Lung (tissue), 12 donors: ENCODE measurements around the gene TPRN. TPM values are rescaled to one million over a fixed set of nuclear protein-coding genes. Genes with fewer than 3 reads are reported as not detected.

Experiments used
- ATAC-seq: fragments of 200-7000 bp; cut with Tn5 transposase; one replicate; pipeline ENCODE4 v1.9.1; 2020; ENCODE audit warnings: moderate number of reproducible peaks; ENCODE audit not compliant: insufficient read depth, low FRiP score
- DNase-seq, 3 donors: peaks; one replicate each; pipeline ENCODE4 v3.0.0-alpha.2; 2013 to 2017
- H3K27ac ChIP-seq, 2 donors: one replicate each; pipeline ENCODE4 v1.5.1; 2013; ENCODE audit warnings: mild to moderate bottlenecking in 2 of 2, moderate library complexity in 2 of 2, control low read depth in 1 of 2, inconsistent platforms in 1 of 2, low read depth in 1 of 2, low read length in 1 of 2
- H3K27me3 ChIP-seq, 3 donors: one replicate each; pipeline ENCODE4 v1.5.1; 2013; ENCODE audit warnings: low read length in 2 of 3; ENCODE audit not compliant: control insufficient read depth in 3 of 3, insufficient read depth in 3 of 3
- H3K36me3 ChIP-seq, 4 donors: one replicate each; pipeline ENCODE4 v1.5.1; 2013; ENCODE audit warnings: low read length in 4 of 4, mild to moderate bottlenecking in 1 of 4, moderate library complexity in 1 of 4; ENCODE audit not compliant: control insufficient read depth in 4 of 4, insufficient read depth in 4 of 4
- H3K4me1 ChIP-seq, 5 donors: one replicate each; pipeline ENCODE4 v1.5.1; 2013; ENCODE audit warnings: low read length in 5 of 5, mild to moderate bottlenecking in 2 of 5, moderate library complexity in 1 of 5; ENCODE audit not compliant: control insufficient read depth in 5 of 5, insufficient read depth in 5 of 5
- H3K4me3 ChIP-seq: one replicate; pipeline ENCODE4 v1.5.1; 2013; ENCODE audit warnings: mild to moderate bottlenecking, control low read depth, moderate library complexity
- H3K9ac ChIP-seq, 2 donors: one replicate each; pipeline ENCODE4 v1.5.1; 2013; ENCODE audit warnings: low read length in 2 of 2, control low read depth in 1 of 2; ENCODE audit not compliant: insufficient read depth in 1 of 2
- H3K9me3 ChIP-seq, 4 donors: one replicate each; pipeline ENCODE4 v1.5.1; 2013; ENCODE audit warnings: low read length in 3 of 4, mild to moderate bottlenecking in 1 of 4, moderate library complexity in 1 of 4; ENCODE audit not compliant: control insufficient read depth in 4 of 4, insufficient read depth in 3 of 4
- WGBS, 2 donors: extraction: QIAGEN DNeasy Blood & Tissue Kit; methylation state at CpG; one replicate each; pipeline ENCODE4 v1.1.7; 2013; 5-methylcytosine and 5-hydroxymethylcytosine counted together
- polyA plus RNA-seq, 2 donors: library from polyadenylated mRNA; stranded (reverse); fragments of 200-250 nt; gene quantifications; one replicate each; pipeline ENCODE4 v1.2.1, GENCODE V29; 2013
- total RNA-seq, 2 donors: library from RNA; depleted of rRNA in 1 of 2; stranded (reverse); fragments of >200 nt in 1 of 2; gene quantifications; one replicate each; pipeline ENCODE4 v1.2.1, GENCODE V29; 2014 to 2021
- TF ChIP-seq, protein P1 (sequence below): IDR thresholded peaks from 2 replicates; pipeline ENCODE4 v1.5.1; 2012; ENCODE audit warnings: mild to moderate bottlenecking; ENCODE audit errors: control extremely low read depth, extremely low read depth
- donor health status: control.
- donor health status: control.
- donor health status: Bipolar disorder and iron deficiency.
- donor health status: healthy.
- donor health status: DM: yes; HTN: yes; CAD: no.

Gene TPRN
- total and polyA plus RNA-seq, 4 donors = 8.9 to 30.6 (median 15.5) TPM

DNA sequence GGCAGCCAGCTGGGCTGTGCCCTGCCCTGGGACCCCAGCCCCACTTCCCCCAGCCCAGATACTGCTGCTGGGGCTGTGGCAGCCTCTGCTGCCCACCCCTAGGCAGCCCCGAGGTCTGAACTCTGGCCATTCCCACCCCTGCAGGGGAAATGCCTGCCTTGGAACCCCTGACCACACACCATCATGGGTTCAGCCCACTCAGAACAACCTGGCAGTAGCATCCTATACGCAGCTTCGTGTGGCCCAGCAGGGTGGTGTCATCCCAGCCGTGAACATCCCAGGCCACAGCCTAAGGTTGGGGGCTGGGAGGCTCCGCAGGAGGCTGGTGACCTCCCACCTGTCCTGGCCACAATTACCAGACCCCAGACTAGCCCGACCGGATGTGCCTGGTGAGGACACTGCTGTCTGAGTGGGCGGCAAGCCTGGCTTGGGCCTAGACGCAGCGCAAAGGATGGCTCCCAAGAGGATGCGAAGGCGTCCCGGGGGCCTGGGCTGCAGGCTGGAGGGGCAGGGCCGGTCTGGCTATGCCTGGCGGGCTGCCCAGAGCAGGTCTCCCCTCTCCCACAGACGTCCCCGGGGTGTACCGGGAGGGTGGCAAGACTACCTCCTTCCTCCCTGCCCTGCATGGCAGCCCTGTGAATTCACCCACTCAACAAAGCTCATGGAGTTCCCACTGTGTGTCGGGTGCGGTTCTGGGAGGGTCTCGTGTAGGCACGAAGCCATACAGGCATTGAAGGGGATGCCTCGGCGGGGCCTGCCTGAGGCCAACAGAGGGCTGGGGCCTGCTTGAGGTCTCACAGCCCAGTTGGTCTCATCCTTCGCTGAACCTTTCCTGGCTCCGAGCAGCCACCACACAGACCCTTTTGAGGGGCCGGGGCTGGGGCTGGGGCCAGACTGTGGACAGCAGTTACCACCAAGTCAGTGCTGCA is 28.7 kb upstream of the TPRN start:
- Histone ChIP-seq H3K9me3 (peaks cover 0 to 3% (median 0%) of the 10 kb centered on the region in 4 donors), H3K27me3 (peaks cover 0 to 6% (median 0%) of the 10 kb centered on the region in 3 donors), H3K27ac (no peak overlapping the region), H3K4me3 (no peak overlapping the region), H3K36me3 (no peaks in the 10 kb centered on the region), H3K9ac (no peak overlapping the region), H3K4me1 (peaks cover 0 to 5% (median 0%) of the 10 kb centered on the region in 5 donors)
- WGBS, 2 donors = 69 to 73% methylated on average over 25 to 27 of the region's 27 CpGs
- TF ChIP-seq, protein P1, sequence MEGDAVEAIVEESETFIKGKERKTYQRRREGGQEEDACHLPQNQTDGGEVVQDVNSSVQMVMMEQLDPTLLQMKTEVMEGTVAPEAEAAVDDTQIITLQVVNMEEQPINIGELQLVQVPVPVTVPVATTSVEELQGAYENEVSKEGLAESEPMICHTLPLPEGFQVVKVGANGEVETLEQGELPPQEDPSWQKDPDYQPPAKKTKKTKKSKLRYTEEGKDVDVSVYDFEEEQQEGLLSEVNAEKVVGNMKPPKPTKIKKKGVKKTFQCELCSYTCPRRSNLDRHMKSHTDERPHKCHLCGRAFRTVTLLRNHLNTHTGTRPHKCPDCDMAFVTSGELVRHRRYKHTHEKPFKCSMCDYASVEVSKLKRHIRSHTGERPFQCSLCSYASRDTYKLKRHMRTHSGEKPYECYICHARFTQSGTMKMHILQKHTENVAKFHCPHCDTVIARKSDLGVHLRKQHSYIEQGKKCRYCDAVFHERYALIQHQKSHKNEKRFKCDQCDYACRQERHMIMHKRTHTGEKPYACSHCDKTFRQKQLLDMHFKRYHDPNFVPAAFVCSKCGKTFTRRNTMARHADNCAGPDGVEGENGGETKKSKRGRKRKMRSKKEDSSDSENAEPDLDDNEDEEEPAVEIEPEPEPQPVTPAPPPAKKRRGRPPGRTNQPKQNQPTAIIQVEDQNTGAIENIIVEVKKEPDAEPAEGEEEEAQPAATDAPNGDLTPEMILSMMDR = no peak
- DNase-seq (no peak), ATAC-seq (no peak)

DNA sequence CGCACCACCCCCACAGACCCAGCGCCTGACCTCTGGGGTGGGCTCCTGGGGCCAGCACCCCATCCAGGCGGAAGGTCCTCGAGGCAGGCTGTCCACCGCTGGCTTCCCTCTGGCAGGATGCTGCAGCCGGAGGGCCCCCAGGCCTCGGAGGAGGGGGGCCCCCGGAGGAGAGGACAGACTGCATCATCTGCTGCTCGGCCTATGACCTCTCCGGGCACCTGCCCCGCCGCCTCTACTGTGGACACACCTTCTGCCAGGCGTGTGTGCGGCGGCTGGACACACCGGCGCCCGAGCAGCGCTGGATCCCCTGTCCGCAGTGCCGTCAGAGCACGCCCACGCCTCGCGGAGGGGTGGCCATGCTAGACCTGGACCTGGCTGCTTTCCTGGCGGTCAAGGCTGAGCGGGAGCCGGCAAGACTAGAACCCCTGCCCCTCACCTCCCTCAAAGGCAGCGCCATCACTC is 28.0 kb upstream of the TPRN start:
- no peak for DNase-seq
- 61 to 78% methylated on average over 24 to 29 of the region's 29 CpGs for WGBS, 2 donors
- no peak overlapping the region for H3K27ac ChIP-seq

DNA sequence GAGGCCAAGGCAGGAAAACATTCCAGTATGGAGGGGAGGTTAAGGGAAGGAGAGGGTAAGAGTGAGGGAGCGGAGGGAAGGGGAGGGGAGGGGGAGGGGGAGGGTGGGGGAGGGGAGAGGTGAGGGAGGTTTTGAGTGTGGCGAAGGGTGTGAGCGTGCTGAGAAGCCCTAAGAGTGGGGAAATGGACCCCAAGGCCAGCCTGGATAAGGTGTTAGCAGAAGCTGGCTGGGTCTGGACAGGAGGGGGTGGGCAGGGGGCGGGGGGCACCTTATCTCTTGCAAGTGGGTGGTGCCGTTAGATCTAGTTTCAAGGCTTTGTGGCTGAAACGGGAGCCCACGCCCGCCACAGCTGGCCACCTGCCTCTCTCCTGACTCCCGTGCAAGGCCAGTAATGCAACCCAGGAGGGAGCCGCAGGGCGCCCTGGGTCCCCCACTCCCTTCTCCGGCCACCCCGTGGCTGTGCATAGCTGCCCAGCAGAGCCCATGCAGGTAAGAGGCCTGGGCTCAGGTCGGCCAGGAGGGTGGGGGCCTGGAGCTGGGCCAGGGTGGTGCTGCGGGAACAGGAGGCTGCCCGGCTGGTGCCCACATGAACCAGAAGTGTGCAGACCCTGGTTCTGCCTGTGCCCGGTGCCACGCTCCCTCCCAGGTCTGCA is 27.4 kb upstream of the TPRN start:
- Histone ChIP-seq H3K27ac (no peak overlapping the region), H3K27me3 (peaks cover 0 to 6% (median 0%) of the 10 kb centered on the region in 3 donors), H3K9me3 (peaks cover 0 to 3% (median 0%) of the 10 kb centered on the region in 4 donors), H3K4me3 (no peak overlapping the region), H3K36me3 (no peaks in the 10 kb centered on the region), H3K9ac (no peak overlapping the region), H3K4me1 (peaks cover 0 to 9% (median 5%) of the 10 kb centered on the region in 5 donors)
- WGBS, 2 donors = 35 to 45% methylated on average over 16 to 18 of the region's 18 CpGs
- ATAC-seq (no peak), DNase-seq (no peak)
- TF ChIP-seq, protein P1 = no peak

More for the DNA sequence above, 28.0 kb upstream of the TPRN start:
- Histone ChIP-seq H3K4me1 (peaks cover 0 to 9% (median 4%) of the 10 kb centered on the region in 5 donors), H3K27me3 (peaks cover 0 to 6% (median 0%) of the 10 kb centered on the region in 3 donors), H3K36me3 (no peaks in the 10 kb centered on the region), H3K9ac (no peak overlapping the region), H3K4me3 (no peak overlapping the region), H3K9me3 (peaks cover 0 to 3% (median 0%) of the 10 kb centered on the region in 4 donors)
- TF ChIP-seq, protein P1 = no peak
- no peak for ATAC-seq
